Peyer's patch (tissue), 4 donors: ENCODE results near the gene SLC15A1.

Experiments used
- CTCF ChIP-seq, 6 experiments: fragments of 450-650 bp in 4 of 6; fragments of 200-600 bp in 2 of 6; sonication (generic) in 1 of 6; IDR thresholded peaks; one replicate each; pipeline ENCODE4 v1.5.1; 2017 to 2019; ENCODE audit warnings: antibody characterized with exemption in 6 of 6, mild to moderate bottlenecking in 3 of 6, moderate library complexity in 1 of 6
- POLR2A ChIP-seq, 2 donors: fragments of 450-650 bp; IDR thresholded peaks; one replicate each; pipeline ENCODE4 v1.5.1; 2017; ENCODE audit warnings: antibody characterized with exemption in 2 of 2, mild to moderate bottlenecking in 2 of 2, moderate library complexity in 2 of 2

DNA sequence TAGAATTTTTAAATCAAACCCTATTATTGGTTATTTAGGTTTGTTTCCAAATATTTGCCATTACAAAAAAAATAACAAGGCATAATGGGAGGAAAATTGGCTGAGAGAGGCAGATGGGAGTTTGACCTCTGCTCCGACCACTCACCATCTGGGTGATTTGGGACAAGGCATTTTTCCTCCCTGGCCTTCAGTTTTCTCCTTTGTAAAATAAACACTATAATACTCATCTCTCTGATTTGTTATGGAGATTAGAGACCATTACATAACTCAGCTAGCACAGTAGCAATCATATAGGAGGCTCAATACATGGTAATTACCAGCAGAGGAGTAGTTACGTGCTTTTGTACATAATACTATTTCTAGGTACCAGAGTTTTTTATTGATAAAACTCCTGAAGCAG lies 105.4 kb downstream of the SLC15A1 start:
- TF ChIP-seq CTCF (IDR thresholded peaks at IDR 0.05), result peak in 2 of 6 experiments; percentile 26 to 36
- no peak for TF ChIP-seq POLR2A (IDR thresholded peaks at IDR 0.05)
